ENCODE measurements around the gene SPOCK1. TPM values are rescaled to one million over a fixed set of nuclear protein-coding genes. Genes with fewer than 3 reads are reported as not detected.

The SPOCK1 gene
- total RNA-seq, 1 donor from 2014 or later = 8.4 TPM

- H3K4me1 ChIP-seq = no peaks in the 10 kb centered on the region
- DNase-seq (no peak), ATAC-seq (no peak)
- intact Hi-C loops (cut with DNase I) = no loop called here
- H3K9me3 ChIP-seq = no peaks in the 10 kb centered on the region
- no peak overlapping the region for H3K27ac ChIP-seq
- no peak overlapping the region for H3K4me3 ChIP-seq
- TF ChIP-seq, protein P1, sequence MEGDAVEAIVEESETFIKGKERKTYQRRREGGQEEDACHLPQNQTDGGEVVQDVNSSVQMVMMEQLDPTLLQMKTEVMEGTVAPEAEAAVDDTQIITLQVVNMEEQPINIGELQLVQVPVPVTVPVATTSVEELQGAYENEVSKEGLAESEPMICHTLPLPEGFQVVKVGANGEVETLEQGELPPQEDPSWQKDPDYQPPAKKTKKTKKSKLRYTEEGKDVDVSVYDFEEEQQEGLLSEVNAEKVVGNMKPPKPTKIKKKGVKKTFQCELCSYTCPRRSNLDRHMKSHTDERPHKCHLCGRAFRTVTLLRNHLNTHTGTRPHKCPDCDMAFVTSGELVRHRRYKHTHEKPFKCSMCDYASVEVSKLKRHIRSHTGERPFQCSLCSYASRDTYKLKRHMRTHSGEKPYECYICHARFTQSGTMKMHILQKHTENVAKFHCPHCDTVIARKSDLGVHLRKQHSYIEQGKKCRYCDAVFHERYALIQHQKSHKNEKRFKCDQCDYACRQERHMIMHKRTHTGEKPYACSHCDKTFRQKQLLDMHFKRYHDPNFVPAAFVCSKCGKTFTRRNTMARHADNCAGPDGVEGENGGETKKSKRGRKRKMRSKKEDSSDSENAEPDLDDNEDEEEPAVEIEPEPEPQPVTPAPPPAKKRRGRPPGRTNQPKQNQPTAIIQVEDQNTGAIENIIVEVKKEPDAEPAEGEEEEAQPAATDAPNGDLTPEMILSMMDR (IDR thresholded peaks at IDR 0.05) = no peak
- H3K36me3 ChIP-seq = no peaks in the 10 kb centered on the region
- no peaks in the 10 kb centered on the region for H3K27me3 ChIP-seq (ENCODE audit: low read depth)
These were observed 132.6 kb downstream of the SPOCK1 start for GRCh38 chr5:137366526-137366925.

GRCh38 chr5:137365126-137365865, 133.8 kb downstream of the SPOCK1 start:
- no peak for ATAC-seq
- Histone ChIP-seq H3K36me3 (no peaks in the 10 kb centered on the region), H3K27me3 (ENCODE audit: low read depth) (no peaks in the 10 kb centered on the region), H3K9me3 (no peaks in the 10 kb centered on the region), H3K27ac (no peak overlapping the region), H3K4me3 (no peak overlapping the region), H3K4me1 (no peaks in the 10 kb centered on the region)
- intact Hi-C loops (cut with DNase I) = no loop called here
- no peak for DNase-seq
- TF ChIP-seq, protein P1 (IDR thresholded peaks at IDR 0.05) = no peak

- DNase-seq (no peak), ATAC-seq (no peak)
- intact Hi-C loops (cut with DNase I) = no loop called here
- Histone ChIP-seq H3K27ac (no peak overlapping the region), H3K36me3 (no peaks in the 10 kb centered on the region), H3K4me1 (no peaks in the 10 kb centered on the region), H3K4me3 (no peak overlapping the region), H3K9me3 (no peaks in the 10 kb centered on the region), H3K27me3 (ENCODE audit: low read depth) (no peaks in the 10 kb centered on the region)
- TF ChIP-seq, protein P1 (IDR thresholded peaks at IDR 0.05) = no peak
These were observed 137.8 kb downstream of the SPOCK1 start for GRCh38 chr5:137361280-137361679.

- H3K27me3 ChIP-seq (ENCODE audit: low read depth) = no peaks in the 10 kb centered on the region
- DNase-seq (no peak), ATAC-seq (no peak)
- H3K4me1 ChIP-seq = no peaks in the 10 kb centered on the region
- TF ChIP-seq, protein P1 (IDR thresholded peaks at IDR 0.05) = no peak
- H3K36me3 ChIP-seq = no peaks in the 10 kb centered on the region
- no peak overlapping the region for H3K27ac ChIP-seq
- intact Hi-C loops (cut with DNase I) = no loop called here
- H3K4me3 ChIP-seq = no peak overlapping the region
- H3K9me3 ChIP-seq = no peaks in the 10 kb centered on the region
These were observed 138.5 kb downstream of the SPOCK1 start for GRCh38 chr5:137360607-137361006.

- ATAC-seq = no peak
- intact Hi-C loops (cut with DNase I) = no loop called here
These were observed 139.2 kb downstream of the SPOCK1 start for GRCh38 chr5:137359941-137360340.

More at GRCh38 chr5:137359941-137360340, 139.2 kb downstream of the SPOCK1 start:
- H3K27ac ChIP-seq = no peak overlapping the region
- H3K4me3 ChIP-seq = no peak overlapping the region
- TF ChIP-seq, protein P1 (IDR thresholded peaks at IDR 0.05) = no peak
- H3K4me1 ChIP-seq = no peaks in the 10 kb centered on the region
- H3K9me3 ChIP-seq = no peaks in the 10 kb centered on the region
- H3K36me3 ChIP-seq = no peaks in the 10 kb centered on the region
- DNase-seq = no peak
- H3K27me3 ChIP-seq (ENCODE audit: low read depth) = no peaks in the 10 kb centered on the region

Measured in lower lobe of right lung (tissue), 2 donors.